Measurements from ENCODE around the gene MOCS3.

The MOCS3 gene

DNA sequence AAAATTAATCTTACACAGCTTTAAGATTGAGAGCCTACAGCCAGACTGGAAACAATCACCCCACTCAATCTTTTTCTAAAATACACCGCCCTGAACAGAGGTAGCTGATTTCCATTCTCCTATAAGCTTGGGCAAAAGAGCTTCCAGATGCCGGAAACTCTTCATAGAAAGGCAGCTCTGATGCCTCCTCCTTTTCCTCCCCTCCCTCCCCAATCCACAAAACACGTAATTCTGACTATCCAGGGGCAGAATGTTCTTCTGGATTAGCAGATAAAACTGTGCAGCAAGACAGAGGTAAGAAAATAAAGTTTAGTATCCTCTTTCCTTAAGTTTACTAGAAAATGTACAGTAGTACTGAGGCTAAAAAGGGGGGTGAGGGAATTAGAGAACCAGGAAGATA lies 43.2 kb upstream of the MOCS3 start:
- no peaks in the 10 kb centered on the region for H3K9me3 Mint-ChIP-seq
- H3K4me1 Mint-ChIP-seq, result peaks cover 74% of the 10 kb centered on the region
- H3K36me3 Mint-ChIP-seq (ENCODE audit: low read depth), result peaks cover 48% of the 10 kb centered on the region
- H3K27ac Mint-ChIP-seq, result peak overlapping the region; percentile 20 to 58 (median 36)
- H3K4me3 Mint-ChIP-seq, result peak overlapping the region in 1 of 3 experiments; percentile 14
- TF ChIP-seq, protein P1, sequence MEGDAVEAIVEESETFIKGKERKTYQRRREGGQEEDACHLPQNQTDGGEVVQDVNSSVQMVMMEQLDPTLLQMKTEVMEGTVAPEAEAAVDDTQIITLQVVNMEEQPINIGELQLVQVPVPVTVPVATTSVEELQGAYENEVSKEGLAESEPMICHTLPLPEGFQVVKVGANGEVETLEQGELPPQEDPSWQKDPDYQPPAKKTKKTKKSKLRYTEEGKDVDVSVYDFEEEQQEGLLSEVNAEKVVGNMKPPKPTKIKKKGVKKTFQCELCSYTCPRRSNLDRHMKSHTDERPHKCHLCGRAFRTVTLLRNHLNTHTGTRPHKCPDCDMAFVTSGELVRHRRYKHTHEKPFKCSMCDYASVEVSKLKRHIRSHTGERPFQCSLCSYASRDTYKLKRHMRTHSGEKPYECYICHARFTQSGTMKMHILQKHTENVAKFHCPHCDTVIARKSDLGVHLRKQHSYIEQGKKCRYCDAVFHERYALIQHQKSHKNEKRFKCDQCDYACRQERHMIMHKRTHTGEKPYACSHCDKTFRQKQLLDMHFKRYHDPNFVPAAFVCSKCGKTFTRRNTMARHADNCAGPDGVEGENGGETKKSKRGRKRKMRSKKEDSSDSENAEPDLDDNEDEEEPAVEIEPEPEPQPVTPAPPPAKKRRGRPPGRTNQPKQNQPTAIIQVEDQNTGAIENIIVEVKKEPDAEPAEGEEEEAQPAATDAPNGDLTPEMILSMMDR (IDR thresholded peaks at IDR 0.05; ENCODE audit: unreplicated experiment in 3 of 3), result no peak
- H3K27me3 Mint-ChIP-seq (ENCODE audit: low read depth), result no peaks in the 10 kb centered on the region

DNA sequence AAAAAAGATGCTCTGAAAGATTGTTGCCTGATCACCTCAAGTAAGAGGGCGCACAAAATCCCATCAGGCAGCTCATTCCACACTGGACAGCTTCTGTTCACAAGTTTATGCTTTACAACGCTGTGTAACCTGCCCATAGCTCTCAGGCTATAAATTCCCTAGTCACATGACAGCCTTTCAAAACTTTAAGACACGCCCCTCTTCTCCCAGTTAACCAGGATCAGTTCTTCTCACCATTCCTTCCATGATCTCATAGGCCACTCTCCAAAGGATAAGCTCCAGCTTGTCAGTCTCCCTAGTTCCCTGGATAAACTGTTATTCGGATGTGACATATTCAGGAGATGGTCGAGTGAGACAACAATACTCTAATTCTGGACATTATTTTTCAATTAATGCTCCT lies 42.4 kb upstream of the MOCS3 start:
- H3K4me1 Mint-ChIP-seq, result peaks cover 68% of the 10 kb centered on the region
- peaks cover 42% of the 10 kb centered on the region for H3K36me3 Mint-ChIP-seq (ENCODE audit: low read depth)
- TF ChIP-seq, protein P1 (IDR thresholded peaks at IDR 0.05; ENCODE audit: unreplicated experiment in 3 of 3), result no peak
- H3K27me3 Mint-ChIP-seq (ENCODE audit: low read depth), result no peaks in the 10 kb centered on the region
- H3K4me3 Mint-ChIP-seq, result no peak overlapping the region
- H3K9me3 Mint-ChIP-seq, result no peaks in the 10 kb centered on the region
- H3K27ac Mint-ChIP-seq, result peak overlapping the region; percentile 4 to 67 (median 32)

DNA sequence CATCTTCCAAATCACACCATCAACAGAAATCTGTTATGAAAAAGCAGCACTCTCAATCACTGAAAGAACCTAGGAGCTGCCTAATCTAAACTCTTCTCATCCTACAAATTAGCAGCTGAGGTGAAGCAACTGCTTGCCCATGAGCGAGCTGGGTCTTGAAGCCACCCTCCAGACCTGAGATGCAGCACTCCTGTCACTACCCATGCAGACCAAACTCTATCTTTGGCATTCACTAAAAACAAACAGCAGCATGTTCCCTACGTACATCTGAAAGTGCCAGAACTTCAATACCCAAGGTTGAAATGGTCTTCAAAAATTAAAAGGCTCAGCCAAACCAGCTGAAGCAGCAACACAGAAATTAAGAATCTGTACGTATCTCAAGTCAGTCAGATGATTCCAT lies 41.7 kb upstream of the MOCS3 start:
- TF ChIP-seq, protein P1 (IDR thresholded peaks at IDR 0.05; ENCODE audit: unreplicated experiment in 3 of 3), result no peak
- Mint-ChIP-seq H3K36me3 (ENCODE audit: low read depth) (peaks cover 37% of the 10 kb centered on the region), H3K27ac (peak overlapping the region; percentile 17 to 79 (median 32)), H3K4me1 (peaks cover 68% of the 10 kb centered on the region), H3K27me3 (ENCODE audit: low read depth) (no peaks in the 10 kb centered on the region), H3K9me3 (no peaks in the 10 kb centered on the region), H3K4me3 (no peak overlapping the region)

DNA sequence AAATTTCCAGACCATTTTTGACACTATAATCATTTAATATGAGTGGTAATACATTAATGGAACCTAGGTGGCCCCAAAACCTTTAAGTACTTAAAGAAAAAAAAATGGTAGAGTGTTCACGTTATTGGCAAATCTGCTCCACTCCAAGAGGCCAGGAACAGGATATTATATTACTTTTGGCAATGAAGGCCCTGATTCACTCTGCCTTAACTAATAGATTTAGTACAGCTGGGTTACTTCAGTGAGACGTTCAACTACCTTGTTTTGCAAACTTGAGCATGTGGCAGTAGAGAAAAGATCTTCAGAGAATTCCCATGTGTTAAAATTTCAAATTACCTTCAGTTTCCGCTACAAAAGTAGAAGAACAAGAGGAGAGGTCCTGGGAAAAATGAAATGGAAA lies 40.2 kb upstream of the MOCS3 start:
- H3K27ac Mint-ChIP-seq, result peak overlapping the region; percentile 16 to 53 (median 31)
- H3K4me3 Mint-ChIP-seq, result no peak overlapping the region
- H3K9me3 Mint-ChIP-seq, result no peaks in the 10 kb centered on the region
- peaks cover 75% of the 10 kb centered on the region for H3K4me1 Mint-ChIP-seq
- TF ChIP-seq, protein P1 (IDR thresholded peaks at IDR 0.05; ENCODE audit: unreplicated experiment in 3 of 3), result no peak
- no peaks in the 10 kb centered on the region for H3K27me3 Mint-ChIP-seq (ENCODE audit: low read depth)
- peaks cover 37% of the 10 kb centered on the region for H3K36me3 Mint-ChIP-seq (ENCODE audit: low read depth)

DNA sequence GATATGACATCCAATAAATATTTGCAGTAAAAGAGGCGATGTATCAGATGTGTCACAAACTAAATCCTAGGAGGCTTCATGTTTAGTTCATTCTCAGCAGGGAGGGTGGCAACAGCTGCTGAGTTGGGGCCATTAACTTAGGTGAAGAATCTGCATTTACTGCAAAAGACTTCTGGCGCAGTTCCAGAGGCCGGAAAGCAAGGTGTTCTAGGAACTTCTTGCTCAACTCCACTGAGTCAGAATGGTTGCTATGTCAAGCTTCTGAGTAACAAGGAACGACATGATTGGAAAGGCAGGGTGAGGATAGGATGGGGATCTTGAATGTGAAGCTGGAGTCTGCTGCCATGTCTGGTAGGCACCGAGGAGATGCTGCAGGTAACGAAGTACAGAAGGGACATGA lies 39.1 kb upstream of the MOCS3 start:
- peak overlapping the region in 2 of 3 experiments; percentile 30 to 72 for H3K27ac Mint-ChIP-seq
- H3K27me3 Mint-ChIP-seq (ENCODE audit: low read depth), result no peaks in the 10 kb centered on the region
- peaks cover 32% of the 10 kb centered on the region for H3K36me3 Mint-ChIP-seq (ENCODE audit: low read depth)
- peaks cover 69% of the 10 kb centered on the region for H3K4me1 Mint-ChIP-seq
- H3K9me3 Mint-ChIP-seq, result no peaks in the 10 kb centered on the region
- no peak overlapping the region for H3K4me3 Mint-ChIP-seq
- TF ChIP-seq, protein P1 (IDR thresholded peaks at IDR 0.05; ENCODE audit: unreplicated experiment in 3 of 3), result no peak

DNA sequence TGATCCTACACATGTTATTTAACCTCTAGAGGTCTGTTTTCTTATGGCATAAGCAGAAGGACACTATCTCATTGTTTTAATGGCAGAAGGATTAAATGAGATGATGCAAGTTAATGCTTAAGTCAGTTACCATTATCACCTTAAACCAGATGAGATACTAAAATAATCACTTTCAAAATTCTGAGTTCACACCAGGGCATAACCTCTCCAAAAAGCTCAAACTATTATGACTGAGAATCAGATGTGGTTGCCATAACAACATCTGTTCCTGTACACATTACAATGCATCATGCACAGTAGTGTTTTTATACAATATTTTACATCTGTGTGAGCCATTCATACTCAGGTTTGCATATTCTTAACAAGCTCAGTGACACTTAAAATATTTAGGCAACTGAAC lies 37.6 kb upstream of the MOCS3 start:
- Mint-ChIP-seq H3K4me1 (peaks cover 69% of the 10 kb centered on the region), H3K27me3 (ENCODE audit: low read depth) (no peaks in the 10 kb centered on the region), H3K4me3 (no peak overlapping the region), H3K9me3 (no peaks in the 10 kb centered on the region), H3K27ac (no peak overlapping the region), H3K36me3 (ENCODE audit: low read depth) (peaks cover 44% of the 10 kb centered on the region)
- TF ChIP-seq, protein P1 (IDR thresholded peaks at IDR 0.05; ENCODE audit: unreplicated experiment in 3 of 3), result no peak
